WI38 (cell line): Measurements from ENCODE around the gene GRAP2.

Source experiments
- H3K4me3 ChIP-seq: 2 replicates; pipeline ENCODE4 v1.5.1; 2011; ENCODE audit warnings: low read depth, mild to moderate bottlenecking, control low read depth, low read length
- TF ChIP-seq, protein P1 (sequence below): IDR thresholded peaks from 2 replicates; pipeline ENCODE4 v1.5.1; 2012; ENCODE audit warnings: low read depth, mild to moderate bottlenecking, control low read depth, low read length

The GRAP2 gene

GRCh38 chr22:39958009-39958711, 57.3 kb downstream of the GRAP2 start:
- TF ChIP-seq, protein P1, sequence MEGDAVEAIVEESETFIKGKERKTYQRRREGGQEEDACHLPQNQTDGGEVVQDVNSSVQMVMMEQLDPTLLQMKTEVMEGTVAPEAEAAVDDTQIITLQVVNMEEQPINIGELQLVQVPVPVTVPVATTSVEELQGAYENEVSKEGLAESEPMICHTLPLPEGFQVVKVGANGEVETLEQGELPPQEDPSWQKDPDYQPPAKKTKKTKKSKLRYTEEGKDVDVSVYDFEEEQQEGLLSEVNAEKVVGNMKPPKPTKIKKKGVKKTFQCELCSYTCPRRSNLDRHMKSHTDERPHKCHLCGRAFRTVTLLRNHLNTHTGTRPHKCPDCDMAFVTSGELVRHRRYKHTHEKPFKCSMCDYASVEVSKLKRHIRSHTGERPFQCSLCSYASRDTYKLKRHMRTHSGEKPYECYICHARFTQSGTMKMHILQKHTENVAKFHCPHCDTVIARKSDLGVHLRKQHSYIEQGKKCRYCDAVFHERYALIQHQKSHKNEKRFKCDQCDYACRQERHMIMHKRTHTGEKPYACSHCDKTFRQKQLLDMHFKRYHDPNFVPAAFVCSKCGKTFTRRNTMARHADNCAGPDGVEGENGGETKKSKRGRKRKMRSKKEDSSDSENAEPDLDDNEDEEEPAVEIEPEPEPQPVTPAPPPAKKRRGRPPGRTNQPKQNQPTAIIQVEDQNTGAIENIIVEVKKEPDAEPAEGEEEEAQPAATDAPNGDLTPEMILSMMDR = no peak
- no peak overlapping the region for H3K4me3 ChIP-seq

GRCh38 chr22:39958949-39959639, 58.2 kb downstream of the GRAP2 start:
- TF ChIP-seq, protein P1 = no peak
- no peak overlapping the region for H3K4me3 ChIP-seq

GRCh38 chr22:39959640-39960447, 59.0 kb downstream of the GRAP2 start, which contains the start of gene TMA7B:
Gene TMA7B (plus strand): TSS chr22:39960397. CDS start chr22:39964375, 3,978 bp downstream.
- TF ChIP-seq, protein P1 = no peak
- H3K4me3 ChIP-seq = peak within 1 kb of the TSS; percentile 19

DNA sequence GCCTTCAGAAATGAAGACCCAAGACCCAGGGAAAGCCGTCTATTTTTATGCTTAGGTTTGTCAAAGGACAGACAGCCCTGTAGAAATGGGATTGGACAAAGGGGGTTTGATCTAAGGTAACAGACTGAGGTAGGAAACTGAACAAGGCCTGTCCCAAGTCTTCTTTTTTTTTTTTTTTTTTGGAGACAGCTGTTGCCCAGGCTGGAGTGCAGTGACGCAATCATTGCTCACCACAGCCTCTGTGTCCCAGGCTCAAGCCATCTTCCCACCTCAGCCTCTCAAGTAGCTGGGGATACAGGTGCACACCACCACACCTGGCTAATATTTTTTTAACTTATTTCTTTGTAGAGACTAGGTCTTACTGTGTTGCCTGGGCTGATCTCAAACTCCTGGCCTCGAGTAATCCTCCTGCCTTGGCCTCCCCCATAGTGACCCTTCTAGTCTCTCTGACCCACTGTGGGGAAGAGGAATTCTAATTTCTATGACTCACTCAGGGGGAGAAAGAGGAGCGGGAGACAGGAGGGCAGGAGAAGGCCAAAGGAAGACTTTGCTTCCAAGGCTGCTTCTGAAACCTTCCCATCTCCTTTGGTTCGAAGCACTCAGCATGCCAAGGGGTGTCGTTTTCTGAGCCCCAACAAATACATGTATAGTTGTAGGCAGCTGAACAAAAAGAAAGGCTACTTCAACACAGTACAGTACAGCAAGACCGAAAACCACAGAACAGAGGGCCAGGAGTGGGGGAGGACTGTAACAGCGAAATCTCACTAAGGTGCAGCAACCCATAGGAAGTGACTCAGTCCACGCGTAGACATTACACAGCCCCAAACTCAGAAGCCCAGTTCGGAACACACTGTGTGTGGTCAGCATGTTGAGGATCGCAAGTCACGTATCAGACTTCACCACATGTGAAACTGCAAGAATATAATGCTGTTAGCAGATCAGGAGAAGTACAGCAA, 60.2 kb downstream of the GRAP2 start:
- TF ChIP-seq, protein P1 = no peak
- peak overlapping the region; percentile 19 for H3K4me3 ChIP-seq

DNA sequence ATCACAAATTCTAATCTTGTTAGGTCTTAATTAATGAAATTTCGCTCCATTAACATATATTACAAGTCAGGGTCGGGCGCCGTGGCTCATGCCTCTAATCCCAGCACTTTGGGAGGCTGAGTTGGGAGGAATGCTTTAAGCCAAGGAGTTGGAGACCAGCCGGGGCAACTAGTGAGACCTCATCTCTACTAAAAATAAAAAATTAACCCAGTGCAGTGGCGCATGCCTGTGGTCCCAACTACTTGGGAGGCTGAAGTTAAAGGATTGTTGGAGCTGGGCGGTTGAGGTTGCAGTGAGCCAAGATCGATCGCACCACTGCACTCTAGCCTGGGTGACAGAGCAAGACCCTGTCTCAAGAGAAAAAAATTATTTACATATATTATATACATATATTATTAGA, 61.2 kb downstream of the GRAP2 start:
- H3K4me3 ChIP-seq = no peak overlapping the region
- TF ChIP-seq, protein P1 = no peak

DNA sequence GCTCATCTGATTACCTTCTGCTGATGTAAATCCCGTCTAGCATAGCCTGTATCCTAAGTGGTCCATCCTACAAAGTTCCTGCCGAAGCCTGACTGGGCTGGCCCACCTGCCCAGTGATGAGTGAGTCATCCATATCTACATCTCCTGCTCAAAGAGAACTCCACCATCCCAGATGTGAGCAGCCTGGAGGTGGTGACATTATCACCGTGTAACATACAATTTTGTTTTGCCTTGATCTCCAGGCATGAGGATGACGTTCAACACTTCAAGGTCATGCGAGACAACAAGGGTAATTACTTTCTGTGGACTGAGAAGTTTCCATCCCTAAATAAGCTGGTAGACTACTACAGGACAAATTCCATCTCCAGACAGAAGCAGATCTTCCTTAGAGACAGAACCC, 64.9 kb downstream of the GRAP2 start:
- TF ChIP-seq, protein P1 = no peak
- H3K4me3 ChIP-seq = no peak overlapping the region
